ENCODE results near the gene UBXN6.

Gene UBXN6

DNA sequence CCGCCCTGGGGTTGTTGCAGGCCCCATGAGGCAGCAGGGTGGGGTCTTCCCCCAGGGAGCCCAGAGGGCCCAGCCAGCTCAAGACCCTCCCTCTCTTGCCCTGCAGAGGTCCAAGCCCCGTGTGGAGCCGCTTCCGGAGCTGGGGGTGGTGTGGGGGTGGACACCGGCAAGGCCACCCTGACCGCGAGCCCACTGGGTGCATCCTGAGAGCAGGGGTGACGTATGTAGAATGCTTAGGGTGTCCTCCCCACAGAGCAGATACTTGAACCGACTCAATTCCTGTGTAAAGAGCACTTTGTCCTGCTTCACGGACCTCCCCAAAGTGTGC, 14.8 kb downstream of the UBXN6 start:
- DNase-seq (ENCODE audit: low read depth), result no peak

DNA sequence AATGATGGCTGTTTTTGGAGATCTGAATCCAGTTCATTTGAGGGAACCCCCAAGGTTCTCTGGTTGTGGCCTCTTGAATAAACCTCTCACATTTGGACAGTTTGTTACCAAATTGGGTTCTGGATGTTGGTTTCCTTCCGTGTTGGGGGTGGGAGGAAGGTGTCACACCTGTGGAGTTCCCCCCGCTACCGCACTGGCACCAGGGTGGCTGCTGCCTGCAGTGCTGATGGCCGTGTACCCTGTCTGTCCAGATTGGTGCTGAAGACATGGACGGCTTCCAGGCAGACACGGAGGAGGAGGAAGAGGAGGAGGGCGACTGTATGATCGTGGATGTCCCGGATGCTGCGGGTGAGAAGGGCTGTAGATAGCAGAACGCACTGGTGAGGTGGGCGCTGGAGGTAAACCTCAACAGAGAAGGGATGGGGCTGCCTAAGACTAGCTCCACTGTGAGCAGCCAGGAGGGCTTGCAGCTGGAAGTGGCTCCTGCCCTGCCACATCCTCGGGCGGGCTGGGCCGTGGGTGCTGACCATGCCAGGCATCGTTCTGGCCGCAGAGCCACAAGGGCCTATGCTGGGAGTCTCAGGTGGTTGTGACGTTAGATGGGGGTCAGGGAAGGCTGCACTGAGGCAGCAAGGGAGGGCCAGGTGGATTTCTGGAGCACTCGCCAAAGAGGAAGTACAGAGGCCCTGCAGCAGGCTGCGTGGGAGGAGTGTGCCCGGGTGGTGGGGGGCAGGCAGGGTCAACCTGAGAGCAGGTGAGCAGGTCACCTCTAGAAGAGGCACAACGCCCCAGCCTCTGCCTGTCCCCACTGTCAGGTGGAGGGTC, 15.4 kb downstream of the UBXN6 start:
- DNase-seq (ENCODE audit: low read depth), result no peak

DNA sequence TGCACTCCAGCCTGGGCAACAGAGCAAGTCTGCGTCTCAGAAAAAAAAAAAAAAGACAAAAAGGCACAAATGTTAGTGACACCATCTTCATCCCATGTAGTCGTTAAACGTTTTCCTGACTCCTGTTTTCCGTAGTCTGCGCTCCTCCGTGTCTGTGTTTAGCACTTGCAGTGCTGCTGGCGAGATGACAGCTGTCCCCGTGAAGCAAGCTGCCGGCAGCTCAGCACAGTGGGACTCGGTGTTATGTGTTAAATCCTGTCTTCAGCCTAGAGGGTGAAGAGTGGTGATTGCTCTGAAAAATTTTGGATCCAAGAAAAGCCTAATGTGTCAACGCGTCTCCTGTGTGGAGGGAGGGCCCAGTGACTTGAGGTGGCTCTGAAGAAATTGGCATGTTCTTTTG, 18.4 kb downstream of the UBXN6 start:
- DNase-seq (ENCODE audit: low read depth), result no peak

DNA sequence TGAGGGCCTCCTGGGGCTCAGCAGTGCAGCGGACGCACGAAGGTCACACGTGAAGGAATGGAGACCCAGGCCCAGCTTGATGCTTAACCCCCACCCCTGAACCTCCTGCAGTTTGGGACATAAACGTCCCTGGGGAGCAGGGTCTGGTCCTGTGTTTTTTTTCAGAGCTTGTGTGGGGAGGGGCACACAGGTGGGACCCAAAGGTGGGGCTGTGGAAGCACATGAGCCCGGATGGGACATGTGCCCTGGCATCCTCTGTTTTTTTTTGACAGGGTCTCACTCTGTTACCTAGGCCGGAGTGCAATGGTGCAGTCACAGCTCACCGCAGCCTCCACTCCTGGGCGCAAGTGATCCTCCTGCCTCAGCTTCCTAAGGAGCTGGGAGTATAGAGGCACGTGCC, 20.5 kb downstream of the UBXN6 start:
- DNase-seq (ENCODE audit: low read depth), result no peak

DNA sequence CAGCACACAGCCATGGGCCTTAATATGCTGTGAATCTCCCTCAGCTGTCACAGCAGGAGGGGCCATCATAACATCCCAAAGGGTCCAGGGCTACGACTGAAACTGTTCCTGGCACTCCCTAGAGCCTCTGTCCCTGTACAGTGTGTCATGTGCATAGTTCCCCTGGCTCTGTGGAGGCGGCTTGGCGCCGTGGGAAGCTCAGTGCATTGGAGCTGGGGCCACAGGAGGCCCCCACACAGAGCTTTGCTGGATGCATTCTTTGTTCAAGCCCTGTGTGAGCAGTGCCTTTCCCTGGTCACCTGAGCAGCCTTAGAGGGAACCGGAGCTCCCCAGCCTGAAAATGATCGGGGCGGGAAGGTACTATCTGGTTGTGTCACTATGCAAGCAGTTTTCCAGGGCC, 21.4 kb downstream of the UBXN6 start:
- DNase-seq (ENCODE audit: low read depth), result no peak

DNA sequence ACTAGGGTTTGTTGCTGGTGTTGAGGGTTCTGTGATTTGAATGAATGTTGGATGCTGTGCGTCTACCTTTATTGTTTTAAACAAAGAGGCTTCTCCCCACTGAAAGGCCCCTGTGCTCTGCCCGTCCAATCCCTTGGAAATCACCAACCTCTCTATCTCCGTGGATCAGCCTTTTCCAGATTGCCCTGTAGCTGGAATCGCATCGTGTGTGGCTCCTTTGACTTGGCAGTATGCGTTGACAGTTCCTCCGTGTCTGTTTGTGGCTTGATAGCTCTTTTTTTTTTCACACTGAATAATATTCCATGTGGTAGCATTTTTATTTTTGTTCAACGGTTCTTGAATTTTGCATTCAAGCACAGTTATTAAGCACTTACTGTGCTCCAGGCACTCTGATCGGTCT, 23.2 kb downstream of the UBXN6 start:
- no peak for DNase-seq (ENCODE audit: low read depth)

DNA sequence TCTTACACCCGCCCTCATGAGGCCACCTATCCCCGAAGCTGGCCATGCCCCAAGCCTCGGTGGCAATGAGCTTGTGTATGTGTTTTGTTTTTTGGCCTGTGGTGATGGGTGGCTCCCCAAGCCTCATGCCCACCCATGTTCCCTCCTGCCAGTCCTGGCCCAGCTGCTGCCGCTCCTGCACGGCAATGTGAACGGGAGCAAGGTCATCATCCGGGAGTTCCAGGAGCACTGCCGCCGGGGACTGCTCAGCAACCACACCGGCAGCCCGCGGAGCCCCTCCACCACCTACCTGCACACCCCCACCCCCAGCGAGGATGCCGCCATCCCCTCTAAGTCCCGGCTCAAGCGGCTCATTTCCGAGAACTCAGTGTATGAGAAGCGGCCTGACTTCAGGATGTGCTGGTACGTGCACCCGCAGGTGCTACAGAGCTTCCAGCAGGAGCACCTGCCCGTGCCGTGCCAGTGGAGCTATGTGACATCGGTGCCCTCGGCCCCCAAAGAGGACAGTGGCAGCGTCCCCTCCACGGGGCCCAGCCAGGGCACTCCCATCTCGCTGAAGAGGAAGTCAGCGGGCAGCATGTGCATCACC, 24.6 kb downstream of the UBXN6 start:
- no peak for DNase-seq (ENCODE audit: low read depth)

DNA sequence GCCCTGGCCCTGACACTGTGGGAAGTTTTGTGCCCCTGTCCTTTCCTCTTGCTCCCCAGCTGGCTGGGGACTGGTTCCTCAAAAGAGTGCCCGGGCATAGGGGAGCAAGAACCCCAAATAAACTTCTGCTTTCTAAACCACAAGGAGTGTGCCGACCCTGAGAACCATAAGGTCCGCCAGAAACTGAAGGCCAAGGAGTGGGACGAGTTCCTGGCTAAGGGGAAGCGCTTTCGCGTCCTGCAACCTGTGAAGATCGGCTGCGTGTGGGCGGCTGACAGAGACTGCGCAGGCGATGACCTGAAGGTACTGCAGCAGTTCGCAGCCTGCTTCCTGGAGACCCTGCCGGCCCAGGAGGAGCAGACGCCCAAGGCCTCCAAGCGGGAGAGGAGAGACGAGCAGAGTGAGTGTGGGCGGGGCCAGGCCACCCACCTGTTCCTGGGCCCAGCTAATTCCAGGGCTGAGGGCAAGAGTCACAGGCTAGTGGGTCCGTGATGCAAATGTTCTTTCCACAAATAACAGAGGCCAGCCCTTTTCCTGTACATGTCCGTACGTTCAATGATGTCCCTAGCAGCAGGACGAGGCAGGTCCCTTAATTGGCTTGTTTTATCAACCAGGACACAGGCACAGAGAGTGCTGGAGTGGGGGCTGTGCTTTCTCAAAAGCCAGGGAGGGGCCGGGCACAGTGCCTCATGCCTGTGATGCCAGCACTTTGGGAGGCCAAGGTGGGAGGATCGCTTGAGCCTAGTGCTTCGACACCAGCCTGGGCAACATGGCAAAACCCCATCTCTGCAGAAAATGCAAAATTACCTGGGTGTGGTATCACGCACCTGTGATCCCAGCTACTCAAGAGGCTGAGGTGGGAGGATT, 25.6 kb downstream of the UBXN6 start:
- DNase-seq (ENCODE audit: low read depth), result no peak

DNA sequence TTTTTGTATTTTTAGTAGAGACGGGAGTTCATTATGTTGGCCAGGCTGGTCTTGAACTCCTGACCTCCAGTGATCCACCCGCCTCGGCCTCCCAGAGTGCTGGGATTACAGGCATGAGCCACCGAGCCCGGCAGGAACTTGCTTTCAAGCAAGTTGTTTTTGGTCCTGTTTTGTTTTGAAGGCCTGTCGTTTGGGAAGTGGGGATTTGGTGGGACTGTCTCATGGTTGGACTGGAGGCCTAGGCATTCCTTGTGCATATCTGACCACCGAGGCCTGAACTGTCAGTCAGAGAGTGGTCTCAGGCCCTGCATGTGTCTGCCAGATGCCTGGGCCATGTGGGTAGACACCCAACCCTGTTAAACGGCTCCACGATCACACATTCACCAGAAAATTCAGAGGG, 26.3 kb downstream of the UBXN6 start:
- DNase-seq (ENCODE audit: low read depth), result no peak

DNA sequence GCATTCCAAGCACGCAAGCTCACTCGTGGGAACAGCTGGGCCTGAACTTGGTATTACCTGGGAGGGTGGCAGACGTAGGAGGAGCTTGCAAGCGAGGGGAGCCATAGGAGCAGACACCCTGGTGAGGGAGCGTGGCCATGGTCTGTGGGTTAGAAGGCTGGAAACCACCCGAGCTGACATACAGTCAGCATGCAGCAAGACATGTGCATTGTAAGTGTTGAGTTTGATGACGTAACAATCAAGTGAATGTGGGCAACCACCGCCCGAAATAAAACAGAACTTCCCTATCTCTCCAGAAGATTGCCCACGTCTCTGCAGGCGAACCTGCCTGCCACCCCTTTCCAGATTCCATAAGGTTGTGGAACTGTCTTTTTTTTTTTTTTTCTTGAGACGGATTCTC, 26.8 kb downstream of the UBXN6 start:
- DNase-seq (ENCODE audit: low read depth), result no peak

DNA sequence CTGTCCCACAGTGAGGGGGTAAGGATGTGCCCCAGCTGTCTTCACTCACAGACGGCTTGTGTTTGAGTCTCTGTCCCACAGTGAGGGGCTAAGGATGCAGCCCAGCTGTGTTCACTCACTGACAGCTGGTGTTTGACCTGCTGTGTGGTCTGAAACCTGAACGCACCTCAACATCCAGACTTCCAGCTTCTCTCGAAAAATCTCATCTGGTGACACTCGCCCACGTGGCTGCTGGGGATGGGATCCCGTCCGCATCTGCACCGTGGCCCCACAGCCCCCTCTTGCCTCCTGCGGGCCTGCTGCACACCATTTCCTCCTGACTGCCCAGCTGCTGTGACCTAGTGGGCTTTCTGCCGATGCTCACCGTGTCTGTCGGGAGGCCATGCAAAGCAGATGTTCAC, 27.8 kb downstream of the UBXN6 start:
- no peak for DNase-seq (ENCODE audit: low read depth)

DNA sequence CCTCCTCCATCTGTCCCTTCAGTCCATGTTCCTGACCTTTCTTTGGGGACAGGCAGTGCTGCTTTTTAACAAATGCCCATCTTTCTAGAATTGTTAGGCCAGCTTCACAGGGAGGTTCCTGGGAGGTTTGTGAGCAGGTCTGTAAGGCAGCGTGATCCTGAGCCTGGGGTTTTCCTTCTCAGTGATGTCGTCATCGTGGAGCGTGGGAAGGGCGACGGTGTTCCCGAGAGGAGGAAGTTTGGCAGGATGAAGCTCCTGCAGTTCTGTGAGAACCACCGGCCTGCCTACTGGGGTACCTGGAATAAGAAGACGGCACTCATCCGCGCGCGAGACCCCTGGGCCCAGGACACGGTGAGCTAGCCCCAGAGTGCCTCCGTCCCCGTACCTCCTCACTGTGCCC, 28.3 kb downstream of the UBXN6 start:
- no peak for DNase-seq (ENCODE audit: low read depth)

DNA sequence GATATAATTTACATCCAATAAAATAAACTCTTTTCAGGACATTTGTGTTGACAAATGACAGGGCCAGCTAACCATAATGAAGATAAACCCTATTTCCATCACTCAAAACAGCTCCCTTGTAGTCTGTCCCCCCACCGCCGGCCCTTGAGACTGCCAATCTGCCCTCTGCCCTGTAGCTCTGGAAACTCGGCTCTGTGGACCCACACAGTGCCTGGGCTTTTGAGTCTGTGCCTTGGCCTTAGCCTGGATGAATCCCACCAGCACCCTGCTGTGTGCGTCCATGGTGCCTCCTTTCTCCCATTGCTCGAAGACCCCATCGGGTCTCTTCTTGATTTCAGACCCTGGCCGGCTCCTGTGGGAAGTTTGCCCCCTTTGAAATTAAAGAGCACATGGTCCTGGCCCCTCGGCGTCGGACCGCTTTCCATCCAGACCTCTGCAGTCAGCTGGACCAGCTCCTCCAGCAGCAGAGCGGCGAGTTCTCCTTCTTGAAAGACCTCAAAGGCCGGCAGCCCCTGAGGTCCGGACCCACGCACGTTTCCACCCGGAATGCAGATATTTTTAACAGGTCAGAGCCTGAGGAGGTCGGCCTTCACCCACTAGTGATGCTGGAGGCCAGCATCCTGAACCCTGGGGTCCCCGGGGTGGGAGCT, 29.1 kb downstream of the UBXN6 start:
- no peak for DNase-seq (ENCODE audit: low read depth)

DNA sequence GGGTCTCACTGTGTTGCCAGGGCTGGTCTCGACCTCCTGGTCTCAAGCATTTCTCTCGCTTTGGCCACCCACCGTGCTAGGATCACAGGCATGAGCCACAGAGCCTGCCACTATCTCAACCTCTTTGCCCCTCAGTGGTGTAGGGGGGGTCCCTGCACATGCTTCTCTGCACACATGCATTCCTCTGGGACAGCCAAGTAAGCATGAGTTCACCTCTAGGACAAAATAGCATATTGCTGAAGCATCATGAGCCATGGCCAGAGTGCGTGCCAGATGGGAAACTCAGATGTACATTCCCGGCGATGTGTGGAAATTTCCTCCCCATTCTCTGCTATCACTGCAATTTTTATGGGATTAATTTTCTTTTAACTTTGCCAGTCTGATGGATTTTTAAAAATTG, 32.1 kb downstream of the UBXN6 start:
- DNase-seq (ENCODE audit: low read depth), result no peak

DNA sequence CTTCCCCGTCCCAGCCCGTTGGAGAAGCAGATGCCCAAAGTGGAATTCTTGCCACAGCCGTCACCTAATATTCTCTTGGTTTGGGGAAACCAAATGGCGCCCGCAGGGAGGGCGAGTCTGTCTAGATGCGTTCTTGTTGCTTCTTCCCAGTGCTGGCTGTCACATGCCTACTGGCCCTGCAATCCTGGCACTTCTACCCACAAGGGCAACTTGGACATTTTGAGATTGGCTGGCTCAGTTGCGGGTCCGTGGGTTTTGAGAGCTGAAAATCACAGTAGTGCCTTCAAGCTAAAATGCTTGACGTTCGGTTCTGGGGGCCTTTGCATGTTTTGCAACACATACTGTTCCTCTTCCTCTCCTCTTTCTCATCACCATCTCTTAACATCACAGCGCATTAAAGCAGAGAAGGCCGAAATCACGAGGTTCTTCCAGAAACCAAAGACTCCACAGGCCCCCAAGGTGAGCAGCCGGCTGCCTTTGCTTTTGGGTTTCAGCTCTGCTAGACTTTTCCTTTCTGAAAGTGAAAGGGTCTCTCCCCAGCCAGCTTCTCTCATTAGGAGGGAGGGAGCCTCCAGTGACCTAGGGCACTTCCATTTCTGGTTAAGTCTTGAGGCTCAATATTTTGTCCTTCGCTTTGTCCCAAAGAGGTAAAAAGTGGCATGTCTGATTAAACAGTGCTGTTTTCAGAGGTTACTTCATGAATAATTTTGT, 34.0 kb downstream of the UBXN6 start:
- no peak for DNase-seq (ENCODE audit: low read depth)

DNA sequence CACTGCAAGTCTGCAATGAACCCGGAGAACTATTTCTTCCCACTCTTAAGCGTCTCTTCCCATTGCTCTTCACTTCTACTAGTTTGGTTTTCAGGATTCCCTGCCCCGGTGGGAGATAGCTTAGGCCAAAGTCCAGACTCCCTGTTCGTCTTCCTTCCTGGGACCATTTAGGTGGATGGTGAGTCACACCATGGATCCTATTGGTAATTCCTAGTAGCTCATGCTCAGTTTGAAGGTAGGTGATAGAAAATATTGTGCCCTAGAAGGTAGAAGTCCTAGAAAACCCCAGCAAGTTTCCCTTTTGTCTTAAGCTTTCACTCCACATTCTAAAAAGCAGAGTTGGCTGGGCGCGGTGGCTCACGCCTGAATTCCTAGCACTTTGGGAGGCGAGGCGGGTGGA, 41.3 kb downstream of the UBXN6 start:
- no peak for DNase-seq (ENCODE audit: low read depth)

DNA sequence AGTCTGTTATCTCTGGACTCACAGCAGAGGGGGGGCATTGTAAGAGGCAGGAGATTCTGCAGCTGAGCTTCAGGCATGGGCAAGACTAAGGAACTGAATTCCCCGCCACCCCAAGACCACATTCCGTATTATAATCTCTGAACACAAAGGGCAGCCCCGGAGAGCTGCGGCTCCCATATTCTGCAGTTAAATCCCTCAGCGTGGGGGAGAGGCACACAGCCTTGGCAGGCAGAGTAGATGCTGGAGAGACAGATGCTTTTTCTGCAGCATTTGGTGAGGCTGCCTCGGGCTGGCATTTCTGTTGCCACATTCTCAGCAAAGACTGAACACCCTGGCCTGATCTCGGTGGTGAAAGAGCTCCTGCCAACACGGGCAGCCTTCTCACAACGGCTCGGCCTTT, 42.2 kb downstream of the UBXN6 start:
- DNase-seq (ENCODE audit: low read depth), result no peak

DNA sequence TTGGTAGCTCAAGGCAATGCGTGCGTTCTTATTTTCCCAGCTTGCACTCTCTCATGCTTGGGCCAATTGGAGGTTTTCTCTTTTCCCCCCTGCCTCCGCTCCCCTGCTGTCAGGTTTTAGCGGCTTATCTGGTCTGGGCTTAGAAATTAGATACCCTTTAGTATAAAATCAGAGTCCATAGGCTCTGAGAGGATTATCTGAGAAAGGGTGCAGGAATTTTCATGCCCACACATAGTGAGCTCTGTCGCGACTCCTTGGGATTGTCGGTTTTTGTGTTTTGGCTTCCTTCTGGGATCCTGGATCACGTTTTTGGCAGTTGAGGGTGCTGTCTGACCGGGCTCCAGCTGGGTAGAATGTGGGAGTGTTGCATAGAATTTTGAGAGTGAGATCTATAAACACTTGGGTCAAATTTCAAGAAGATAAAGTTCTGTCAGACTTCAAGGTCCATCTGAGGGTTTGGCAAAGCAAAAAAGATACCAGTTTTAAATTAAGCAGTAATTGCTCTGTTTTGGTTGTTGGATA, 42.7 kb downstream of the UBXN6 start:
- DNase-seq (ENCODE audit: low read depth), result no peak

DNA sequence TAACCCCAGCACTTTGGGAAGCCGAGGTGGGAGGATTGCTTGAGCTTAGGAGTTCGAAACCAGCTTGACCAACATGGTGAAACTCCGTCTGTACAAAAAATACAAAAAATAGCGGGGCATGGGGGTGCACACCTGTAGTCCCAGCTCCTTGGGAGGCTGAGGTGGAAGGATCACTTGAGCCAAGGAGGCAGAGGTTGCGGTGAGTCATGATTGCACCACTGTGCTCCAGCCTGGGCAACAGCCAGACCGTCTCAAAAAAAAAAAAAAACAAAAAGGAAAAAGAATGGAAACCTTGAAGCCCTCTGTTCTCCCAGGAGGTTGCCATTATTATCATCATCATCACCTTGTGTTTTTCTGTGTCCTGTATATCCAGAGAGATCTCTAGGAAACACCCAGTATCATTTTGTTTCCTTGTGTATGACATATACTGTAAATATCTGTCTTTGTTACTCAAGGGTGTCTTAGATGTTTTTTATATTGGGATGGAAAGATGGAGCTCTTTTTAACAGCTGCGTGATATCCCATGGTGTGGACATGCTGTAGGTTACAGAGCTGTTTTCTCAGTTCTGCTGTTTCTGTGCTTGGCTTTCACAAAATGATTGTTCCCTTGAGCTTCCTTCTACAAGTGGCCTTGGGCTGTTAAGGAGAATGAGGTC, 43.3 kb downstream of the UBXN6 start:
- DNase-seq (ENCODE audit: low read depth), result no peak

DNA sequence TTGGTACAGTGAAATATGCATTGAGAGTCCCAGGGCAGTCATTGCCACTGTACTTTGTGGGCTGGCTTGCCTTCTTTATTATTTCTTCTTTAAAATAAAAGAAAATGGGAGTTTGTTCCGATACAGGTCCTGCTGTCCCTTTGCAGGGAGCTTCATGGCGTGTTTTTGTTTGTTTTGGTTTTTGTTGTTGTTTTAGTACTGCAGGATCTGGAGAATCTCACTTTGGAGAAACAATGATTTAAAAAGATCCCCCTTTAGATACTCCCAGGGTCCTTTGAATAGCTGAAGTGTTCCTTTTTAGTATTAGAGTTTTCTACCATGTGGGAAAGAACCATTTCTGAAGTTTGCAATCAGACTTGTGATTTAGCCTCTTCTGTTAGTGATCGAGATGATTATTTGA, 44.0 kb downstream of the UBXN6 start:
- no peak for DNase-seq (ENCODE audit: low read depth)
